Gastroesophageal sphincter (tissue), 4 donors: ENCODE measurements around the gene GALNT12. TPM values are rescaled to one million over a fixed set of nuclear protein-coding genes. Genes with fewer than 3 reads are reported as not detected.

Source experiments
- ATAC-seq: fragments of 150-250 bp; one replicate; pipeline ENCODE4 v1.9.1; 2016; ENCODE audit warnings: mild to moderate bottlenecking, moderate library complexity
- H3K27ac ChIP-seq, 4 donors: fragments of 200-600 bp; sonication (generic) in 3 of 4; 1 replicate in 3 of 4; 2 replicates in 1 of 4; pipeline ENCODE4 v1.5.1; 2016 to 2019
- H3K27me3 ChIP-seq: fragments of 200-600 bp; sonication (generic); one replicate; pipeline ENCODE4 v1.5.1; 2019
- H3K36me3 ChIP-seq, 2 donors: fragments of 200-600 bp; sonication (generic); one replicate each; pipeline ENCODE4 v1.5.1; 2019; ENCODE audit warnings: control low read depth in 1 of 2
- H3K4me1 ChIP-seq, 3 donors: fragments of 200-600 bp; sonication (generic); 1 replicate in 2 of 3; 2 replicates in 1 of 3; pipeline ENCODE4 v1.5.1; 2016 to 2019; ENCODE audit warnings: control low read depth in 2 of 3
- H3K4me3 ChIP-seq, 2 donors: fragments of 200-600 bp; sonication (generic); one replicate each; pipeline ENCODE4 v1.5.1; 2019; ENCODE audit warnings: mild to moderate bottlenecking in 1 of 2, moderate library complexity in 1 of 2
- H3K9me3 ChIP-seq, 3 donors: fragments of 200-600 bp; sonication (generic); one replicate each; pipeline ENCODE4 v1.5.1; 2017 to 2019; ENCODE audit warnings: control low read depth in 2 of 3
- EP300 ChIP-seq: sonication (generic); formaldehyde crosslinking; IDR thresholded peaks from one replicate; pipeline ENCODE4 v1.6.1; 2017; ENCODE audit warnings: antibody characterized with exemption, mild to moderate bottlenecking
- POLR2A ChIP-seq, 2 donors: fragments of 450-650 bp; IDR thresholded peaks; one replicate each; pipeline ENCODE4 v1.6.1; 2017; ENCODE audit warnings: antibody characterized with exemption in 2 of 2, mild to moderate bottlenecking in 2 of 2, moderate library complexity in 1 of 2
- POLR2AphosphoS5 ChIP-seq: sonication (generic); formaldehyde crosslinking; IDR thresholded peaks from one replicate; pipeline ENCODE4 v1.6.1; 2017; ENCODE audit warnings: antibody characterized with exemption
- WGBS, 2 donors: methylation state at CpG; one replicate each; pipeline ENCODE4 v1.1.5; 2018; ENCODE audit warnings: low coverage in 1 of 2; 5-methylcytosine and 5-hydroxymethylcytosine counted together
- total RNA-seq, 4 donors: library from RNA; depleted of rRNA; stranded (reverse); fragments of >200 nt; gene quantifications; one replicate each; pipeline ENCODE4 v1.1.0, GENCODE V29; 2016
- TF ChIP-seq, protein P1 (sequence below), 4 experiments: fragments of 200-600 bp in 2 of 4; fragments of 450-650 bp in 2 of 4; sonication (generic) in 1 of 4; IDR thresholded peaks; one replicate each; pipeline ENCODE4 v1.5.1; 2017 to 2019; ENCODE audit warnings: antibody characterized with exemption in 4 of 4, mild to moderate bottlenecking in 2 of 4, moderate library complexity in 2 of 4

GALNT12 gene
- total RNA-seq, 4 donors from 2014 or later, result 13.7 to 34.6 (median 15.2) TPM

DNA sequence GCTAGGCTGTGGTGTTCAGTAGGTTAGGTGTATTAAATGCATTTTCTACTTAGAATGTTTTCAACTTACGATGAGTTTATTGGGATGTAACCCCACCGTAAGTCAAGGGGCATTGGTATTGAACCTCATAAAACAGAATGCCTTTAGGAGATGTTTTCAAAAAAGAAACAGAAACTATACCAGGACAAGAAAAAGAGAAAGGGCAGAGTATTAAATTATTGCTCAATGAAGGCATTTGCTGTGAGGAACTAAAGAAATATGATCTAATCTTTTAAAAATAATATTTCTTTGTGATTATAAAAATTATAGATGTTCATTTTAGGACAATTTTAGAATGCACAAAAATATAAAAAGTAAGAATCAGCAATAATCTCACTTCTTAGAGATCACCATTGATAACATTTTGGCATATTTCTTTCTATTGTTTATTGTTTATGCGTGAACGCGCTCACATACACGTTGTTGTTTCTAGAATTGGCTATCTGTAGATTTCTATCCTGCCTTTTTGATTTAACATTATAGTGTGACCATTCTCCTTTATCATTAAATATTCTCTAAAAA lies 8.0 kb downstream of the GALNT12 start:
- no peak for TF ChIP-seq EP300
- TF ChIP-seq POLR2AphosphoS5, result no peak
- TF ChIP-seq, protein P1, sequence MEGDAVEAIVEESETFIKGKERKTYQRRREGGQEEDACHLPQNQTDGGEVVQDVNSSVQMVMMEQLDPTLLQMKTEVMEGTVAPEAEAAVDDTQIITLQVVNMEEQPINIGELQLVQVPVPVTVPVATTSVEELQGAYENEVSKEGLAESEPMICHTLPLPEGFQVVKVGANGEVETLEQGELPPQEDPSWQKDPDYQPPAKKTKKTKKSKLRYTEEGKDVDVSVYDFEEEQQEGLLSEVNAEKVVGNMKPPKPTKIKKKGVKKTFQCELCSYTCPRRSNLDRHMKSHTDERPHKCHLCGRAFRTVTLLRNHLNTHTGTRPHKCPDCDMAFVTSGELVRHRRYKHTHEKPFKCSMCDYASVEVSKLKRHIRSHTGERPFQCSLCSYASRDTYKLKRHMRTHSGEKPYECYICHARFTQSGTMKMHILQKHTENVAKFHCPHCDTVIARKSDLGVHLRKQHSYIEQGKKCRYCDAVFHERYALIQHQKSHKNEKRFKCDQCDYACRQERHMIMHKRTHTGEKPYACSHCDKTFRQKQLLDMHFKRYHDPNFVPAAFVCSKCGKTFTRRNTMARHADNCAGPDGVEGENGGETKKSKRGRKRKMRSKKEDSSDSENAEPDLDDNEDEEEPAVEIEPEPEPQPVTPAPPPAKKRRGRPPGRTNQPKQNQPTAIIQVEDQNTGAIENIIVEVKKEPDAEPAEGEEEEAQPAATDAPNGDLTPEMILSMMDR (IDR thresholded peaks at IDR 0.05), result no peak
- TF ChIP-seq POLR2A (IDR thresholded peaks at IDR 0.05), result no peak
- H3K4me1 ChIP-seq, result peaks cover 0 to under 1% (median under 1%) of the 10 kb centered on the region in 3 donors
- no peak overlapping the region for H3K27ac ChIP-seq
- no peak for ATAC-seq
- H3K4me3 ChIP-seq, result no peak overlapping the region
- no peaks in the 10 kb centered on the region for H3K27me3 ChIP-seq
- 78 to 87% methylated on average over 6 of the region's 6 CpGs for WGBS, 2 donors
- no peaks in the 10 kb centered on the region for H3K36me3 ChIP-seq
- H3K9me3 ChIP-seq, result peaks cover 0 to 5% (median 0%) of the 10 kb centered on the region in 3 donors

DNA sequence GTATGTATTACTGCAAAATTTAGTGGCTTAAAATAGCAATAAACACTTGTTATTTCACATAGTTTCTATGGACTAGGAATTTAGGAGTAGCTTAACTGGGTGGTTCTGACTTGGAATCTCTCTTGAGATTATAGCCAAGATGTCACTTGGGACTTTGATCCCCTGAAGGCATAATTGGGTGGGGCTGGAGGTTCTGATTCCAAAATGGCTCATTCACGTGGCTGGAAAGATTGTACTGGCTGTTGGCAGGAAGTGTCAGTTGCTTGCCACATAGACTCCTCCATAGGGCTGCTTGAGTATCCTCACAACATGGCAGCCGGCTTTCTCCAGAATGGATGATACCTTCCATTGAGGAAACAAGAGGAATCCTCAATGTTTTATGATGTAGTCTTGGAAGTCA lies 11.3 kb downstream of the GALNT12 start:
- H3K4me3 ChIP-seq, result no peak overlapping the region
- H3K9me3 ChIP-seq, result peaks cover 0 to 5% (median 0%) of the 10 kb centered on the region in 3 donors
- H3K27ac ChIP-seq, result no peak overlapping the region
- no peaks in the 10 kb centered on the region for H3K4me1 ChIP-seq
- WGBS, 2 donors, result 71 to 75% methylated on average over 1 to 2 of the region's 2 CpGs
- TF ChIP-seq, protein P1 (IDR thresholded peaks at IDR 0.05), result no peak
- TF ChIP-seq EP300 (no peak), POLR2AphosphoS5 (no peak), POLR2A (IDR thresholded peaks at IDR 0.05) (no peak)
- no peaks in the 10 kb centered on the region for H3K36me3 ChIP-seq
- no peaks in the 10 kb centered on the region for H3K27me3 ChIP-seq
- no peak for ATAC-seq

DNA sequence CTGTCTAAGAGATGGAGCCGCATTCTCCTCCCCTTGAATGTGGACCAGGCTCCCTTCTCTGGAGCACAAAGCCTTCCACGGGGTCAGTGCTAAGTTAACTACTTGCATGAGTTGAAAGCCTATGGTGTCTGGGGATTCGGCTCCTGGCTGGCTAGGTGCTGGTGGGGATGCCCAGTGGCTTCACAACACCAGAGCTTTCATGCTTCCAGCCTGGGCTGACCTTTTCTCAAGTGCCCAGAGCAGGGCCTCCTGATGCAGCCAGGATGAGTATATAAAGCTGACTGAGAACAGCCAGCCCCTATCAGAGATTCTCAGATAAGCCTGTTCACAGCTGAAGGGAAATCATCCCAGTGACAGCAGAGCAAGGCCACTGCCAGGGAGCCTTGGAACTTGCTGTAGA lies 11.8 kb downstream of the GALNT12 start:
- Histone ChIP-seq H3K9me3 (peaks cover 0 to 5% (median 0%) of the 10 kb centered on the region in 3 donors), H3K36me3 (peaks cover 0 to 2% of the 10 kb centered on the region in 2 donors), H3K4me1 (no peaks in the 10 kb centered on the region), H3K27me3 (no peaks in the 10 kb centered on the region), H3K27ac (no peak overlapping the region), H3K4me3 (no peak overlapping the region)
- 67% methylated on average over 1 of the region's 3 CpGs; no CpG with 5 or more reads in 1 of the 2 donors for WGBS, 2 donors
- ATAC-seq, result no peak
- TF ChIP-seq, protein P1 (IDR thresholded peaks at IDR 0.05), result no peak
- TF ChIP-seq EP300 (no peak), POLR2A (IDR thresholded peaks at IDR 0.05) (no peak), POLR2AphosphoS5 (no peak)

DNA sequence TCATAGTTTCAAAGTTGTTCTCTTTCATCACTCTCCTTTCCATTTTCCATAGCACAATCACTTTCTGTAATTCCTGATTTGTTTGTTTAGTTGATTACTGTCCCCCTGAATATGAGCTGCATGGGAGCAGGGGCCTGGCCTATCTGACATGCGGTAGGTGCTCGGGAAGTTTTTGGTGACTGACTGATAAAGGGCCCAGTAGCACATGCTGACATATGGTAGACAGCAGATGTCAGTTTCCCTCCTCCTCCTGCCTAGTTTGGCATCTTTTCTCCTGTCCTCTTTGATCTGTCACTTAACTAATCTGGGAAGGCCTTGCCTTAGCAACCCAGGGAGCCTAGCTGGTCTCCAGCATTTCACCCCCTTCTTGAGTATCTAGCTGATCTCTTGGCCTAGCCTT lies 14.4 kb downstream of the GALNT12 start:
- TF ChIP-seq, protein P1 (IDR thresholded peaks at IDR 0.05), result no peak
- no peak for TF ChIP-seq POLR2AphosphoS5
- TF ChIP-seq EP300, result no peak
- no peak for TF ChIP-seq POLR2A (IDR thresholded peaks at IDR 0.05)
- Histone ChIP-seq H3K4me1 (no peaks in the 10 kb centered on the region), H3K27ac (no peak overlapping the region), H3K27me3 (no peaks in the 10 kb centered on the region), H3K36me3 (peaks cover 0 to 11% of the 10 kb centered on the region in 2 donors), H3K9me3 (peaks cover 0 to 5% (median 0%) of the 10 kb centered on the region in 3 donors), H3K4me3 (no peak overlapping the region)
- 82 to 94% methylated on average over 2 of the region's 2 CpGs for WGBS, 2 donors
- no peak for ATAC-seq

DNA sequence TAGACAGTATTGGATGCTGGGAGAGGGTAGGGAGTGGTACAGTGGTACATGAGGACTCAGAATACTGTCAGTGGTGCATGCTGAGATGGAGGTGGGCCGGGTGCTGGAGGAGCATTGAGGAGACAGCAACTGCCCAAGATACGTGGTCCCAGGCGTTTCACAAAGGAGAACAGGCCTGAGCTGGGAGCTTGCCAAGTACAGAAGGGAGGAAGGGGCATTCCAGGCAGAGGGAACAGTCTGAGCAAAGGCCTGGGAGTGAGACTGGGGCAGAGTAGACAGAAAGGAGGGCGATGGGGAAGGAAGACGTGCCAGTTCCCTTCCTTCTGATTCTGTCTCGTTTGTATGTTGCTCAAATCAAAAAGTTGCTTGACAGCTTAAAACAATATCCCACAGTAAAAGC lies 15.2 kb downstream of the GALNT12 start:
- no peak overlapping the region for H3K27ac ChIP-seq
- H3K36me3 ChIP-seq, result peaks cover 0 to 20% of the 10 kb centered on the region in 2 donors
- WGBS, 2 donors, result 88 to 90% methylated on average over 4 to 6 of the region's 6 CpGs
- H3K27me3 ChIP-seq, result no peaks in the 10 kb centered on the region
- no peak for ATAC-seq
- no peak for TF ChIP-seq POLR2A (IDR thresholded peaks at IDR 0.05)
- TF ChIP-seq, protein P1 (IDR thresholded peaks at IDR 0.05), result no peak
- no peak for TF ChIP-seq POLR2AphosphoS5
- TF ChIP-seq EP300, result no peak
- no peaks in the 10 kb centered on the region for H3K4me1 ChIP-seq
- H3K9me3 ChIP-seq, result peaks cover 0 to 5% (median 0%) of the 10 kb centered on the region in 3 donors
- no peak overlapping the region for H3K4me3 ChIP-seq
